ENCODE data around the gene DLX4.

GRCh38 chr17:49966767-49967166 is 2.2 kb upstream of the DLX4 start:
- TF ChIP-seq SRF (IDR thresholded peaks at IDR 0.05; ENCODE audit: low read depth in 2 of 2, low read length in 2 of 2), result no peak
- no peak for TF ChIP-seq CTCF (IDR thresholded peaks at IDR 0.05 in 2 of 3, conservative IDR thresholded peaks at IDR 0.05 in 1 of 3; ENCODE audit: control insufficient read depth in 2 of 3, extremely low read depth in 1 of 3, insufficient read depth in 1 of 3, low read depth in 3 of 3, low read length in 3 of 3)
- TF ChIP-seq POLR2A (IDR thresholded peaks at IDR 0.05; ENCODE audit: low read depth, low read length), result no peak
- no peak for TF ChIP-seq POLR2AphosphoS5 (IDR thresholded peaks at IDR 0.05; ENCODE audit: low read length)
